H1 (cell line): ENCODE data around the gene RASGRP4. TPM values are rescaled to one million over a fixed set of nuclear protein-coding genes. Genes with fewer than 3 reads are reported as not detected.

Source experiments
- CTCF ChIA-PET: fragments of 300-600 bp; sonication (Branson Sonifier 250); formaldehyde crosslinking; loops from one replicate; lab custom pipeline; 2021; ENCODE audit not compliant: partially characterized antibody; lab: Charles Lee
- POLR2A ChIA-PET: fragments of 300-600 bp; sonication (Branson Sonifier 250); formaldehyde crosslinking; loops from one replicate; lab custom pipeline; 2021; ENCODE audit warnings: inconsistent platforms; ENCODE audit not compliant: partially characterized antibody; lab: Charles Lee
- DNase-seq, 2 experiments: peaks; one replicate each; pipeline versions ENCODE4 v3.0.0 to v3.0.0-alpha.2; 2010 to 2022; ENCODE audit warnings: low spot score in 2 of 2, low read depth in 1 of 2, mixed read lengths in 1 of 2
- FAIRE-seq: peaks from 2 replicates; lab custom pipeline; 2011; peaks lifted over from hg19 to GRCh38; lab: Jason Lieb, UNC
- H2AFZ ChIP-seq: 2 replicates; pipeline ENCODE4 v1.8.1; 2012; ENCODE audit warnings: low read length, inconsistent platforms
- H2AK5ac ChIP-seq: 2 replicates; pipeline ENCODE4 v1.6.1; 2013; ENCODE audit warnings: low read depth, low read length
- H2BK120ac ChIP-seq: replicated peaks from 2 replicates; pipeline ENCODE3; 2013; ENCODE audit warnings: low read depth, low read length, inconsistent platforms
- H2BK12ac ChIP-seq: 2 replicates; pipeline ENCODE4 v1.6.1; 2013; ENCODE audit warnings: low read depth, low read length
- H2BK15ac ChIP-seq: 2 replicates; pipeline ENCODE4 v1.6.1; 2013; ENCODE audit warnings: low read length
- H2BK20ac ChIP-seq: 2 replicates; pipeline ENCODE4 v1.6.1; 2013; ENCODE audit warnings: low read length
- H2BK5ac ChIP-seq: 2 replicates; pipeline ENCODE4 v1.6.1; 2013; ENCODE audit warnings: low read depth, low read length
- H3K14ac ChIP-seq: 2 replicates; pipeline ENCODE4 v1.6.1; 2013; ENCODE audit warnings: inconsistent platforms; ENCODE audit not compliant: insufficient read length
- H3K18ac ChIP-seq: 2 replicates; pipeline ENCODE4 v1.6.1; 2013; ENCODE audit warnings: low read length; ENCODE audit errors: extremely low read depth
- H3K23ac ChIP-seq: 2 replicates; pipeline ENCODE4 v1.6.1; 2013; ENCODE audit warnings: inconsistent platforms; ENCODE audit not compliant: insufficient read length
- H3K23me2 ChIP-seq: 2 replicates; pipeline ENCODE4 v1.6.1; 2013; ENCODE audit warnings: low read depth, low read length
- H3K27ac ChIP-seq: 2 replicates; pipeline ENCODE4 v1.6.1; 2011; ENCODE audit warnings: low read depth, low read length, inconsistent platforms
- H3K27me3 ChIP-seq, 4 experiments: replicated peaks in 1 of 4; 1 replicate in 1 of 4; 2 replicates in 3 of 4; pipeline versions ENCODE4 v1.6.1 to v1.8.1; 2011 to 2013; ENCODE audit warnings: low read length in 3 of 4, mild to moderate bottlenecking in 3 of 4, inconsistent platforms in 2 of 4, mixed read lengths in 2 of 4, moderate library complexity in 1 of 4; ENCODE audit not compliant: control insufficient read depth in 3 of 4, insufficient read depth in 3 of 4; ENCODE audit errors: extremely low read depth in 1 of 4
- H3K36me3 ChIP-seq, 4 experiments: 2 replicates each; pipeline versions ENCODE4 v1.6.1 to v1.8.1; 2011 to 2013; ENCODE audit warnings: mild to moderate bottlenecking in 4 of 4, low read length in 3 of 4, moderate library complexity in 2 of 4, control low read depth in 1 of 4, inconsistent platforms in 1 of 4; ENCODE audit not compliant: insufficient read depth in 4 of 4, control insufficient read depth in 2 of 4
- H3K4ac ChIP-seq: replicated peaks from 2 replicates; pipeline ENCODE3; 2013; ENCODE audit warnings: low read length, low read depth, mixed read lengths, inconsistent platforms; ENCODE audit not compliant: insufficient read length
- H3K4me1 ChIP-seq, 4 experiments: replicated peaks in 1 of 4; 1 replicate in 1 of 4; 2 replicates in 3 of 4; pipeline versions ENCODE4 v1.6.1 to v1.8.1; 2011 to 2013; ENCODE audit warnings: low read length in 3 of 4, inconsistent platforms in 2 of 4, mixed read lengths in 1 of 4; ENCODE audit not compliant: insufficient read depth in 4 of 4, control insufficient read depth in 3 of 4
- H3K4me2 ChIP-seq, 2 experiments: 2 replicates each; pipeline versions ENCODE4 v1.6.1 to v1.8.1; 2011 to 2013; ENCODE audit warnings: low read depth in 2 of 2, low read length in 2 of 2, control low read depth in 1 of 2, inconsistent platforms in 1 of 2, mild to moderate bottlenecking in 1 of 2; ENCODE audit not compliant: insufficient read depth in 1 of 2
- H3K4me3 ChIP-seq, 4 experiments: fragments of 200-600, 300-600 bp in 1 of 4; sonication (generic), shearing (Covaris generic), sonication (Bioruptor Twin) in 1 of 4; 2 replicates each; pipeline versions ENCODE4 v1.5.1 to v1.8.1; 2011 to 2016; ENCODE audit warnings: low read length in 4 of 4, low read depth in 3 of 4, control low read depth in 2 of 4, inconsistent platforms in 2 of 4, mild to moderate bottlenecking in 2 of 4, mixed read lengths in 1 of 4, moderate library complexity in 1 of 4; ENCODE audit not compliant: insufficient read depth in 2 of 4; ENCODE audit errors: extremely low read depth in 1 of 4
- H3K56ac ChIP-seq: replicated peaks from 2 replicates; pipeline ENCODE3; 2013; ENCODE audit warnings: low read depth, mild to moderate bottlenecking, mixed read lengths, low read length, inconsistent platforms; ENCODE audit not compliant: insufficient read length
- H3K79me1 ChIP-seq: 2 replicates; pipeline ENCODE4 v1.6.1; 2013; ENCODE audit warnings: low read depth, low read length, control low read depth
- H3K79me2 ChIP-seq, 2 experiments: 2 replicates each; pipeline versions ENCODE4 v1.6.1 to v1.8.1; 2012 to 2013; ENCODE audit warnings: low read length in 2 of 2, mild to moderate bottlenecking in 2 of 2, inconsistent platforms in 1 of 2; ENCODE audit not compliant: insufficient read depth in 2 of 2, control insufficient read depth in 1 of 2
- H3K9ac ChIP-seq, 4 experiments: replicated peaks in 1 of 4; 1 replicate in 1 of 4; 2 replicates in 3 of 4; pipeline versions ENCODE4 v1.6.1 to v1.8.1; 2011 to 2013; ENCODE audit warnings: low read depth in 3 of 4, low read length in 3 of 4, control low read depth in 2 of 4, mild to moderate bottlenecking in 2 of 4, moderate library complexity in 2 of 4, inconsistent platforms in 1 of 4; ENCODE audit errors: extremely low read depth in 1 of 4
- H3K9me3 ChIP-seq, 2 experiments: 2 replicates each; pipeline versions ENCODE4 v1.6.1 to v1.8.1; 2012 to 2013; ENCODE audit warnings: mild to moderate bottlenecking in 2 of 2, moderate library complexity in 2 of 2, control low read depth in 1 of 2, inconsistent platforms in 1 of 2, low read depth in 1 of 2, low read length in 1 of 2, mixed read lengths in 1 of 2; ENCODE audit not compliant: insufficient read depth in 2 of 2
- H4K20me1 ChIP-seq, 2 experiments: replicated peaks in 1 of 2; 2 replicates each; pipeline versions ENCODE3 to v1.8.1; 2011 to 2013; ENCODE audit warnings: inconsistent platforms in 2 of 2, low read length in 2 of 2, mild to moderate bottlenecking in 1 of 2; ENCODE audit not compliant: insufficient read depth in 2 of 2, control insufficient read depth in 1 of 2
- H4K5ac ChIP-seq: 2 replicates; pipeline ENCODE4 v1.6.1; 2013; ENCODE audit warnings: low read length, low read depth, mixed read lengths, inconsistent platforms; ENCODE audit not compliant: insufficient read length
- H4K8ac ChIP-seq: 2 replicates; pipeline ENCODE4 v1.8.0; 2013; ENCODE audit warnings: mild to moderate bottlenecking, moderate library complexity, low read length, inconsistent platforms; ENCODE audit not compliant: insufficient read depth; ENCODE audit errors: extremely low read depth
- H4K91ac ChIP-seq: replicated peaks from 2 replicates; pipeline ENCODE3; 2013; ENCODE audit warnings: low read length, mixed read lengths, inconsistent platforms; ENCODE audit not compliant: insufficient read length
- ASH2L ChIP-seq: fragments of 200-600, 300-600 bp; sonication (generic); IDR thresholded peaks from one replicate; pipeline ENCODE4 v1.7.1; 2017; ENCODE audit warnings: low read length
- CTCF ChIP-seq, 3 experiments: IDR thresholded peaks; 1 replicate in 2 of 3; 2 replicates in 1 of 3; pipeline versions ENCODE4 v1.5.1 to v1.6.1; 2011; ENCODE audit warnings: low read length in 3 of 3, mild to moderate bottlenecking in 3 of 3, inconsistent platforms in 2 of 3, low read depth in 1 of 3, moderate library complexity in 1 of 3; ENCODE audit not compliant: insufficient read depth in 1 of 3; ENCODE audit errors: control extremely low read depth in 1 of 3
- RAD21 ChIP-seq, 2 experiments: IDR thresholded peaks in 1 of 2; conservative IDR thresholded peaks in 1 of 2; 2 replicates each; pipeline ENCODE4 v1.6.1; 2011; ENCODE audit warnings: low read depth in 2 of 2, low read length in 2 of 2, improper control_type of control experiment in 1 of 2, inconsistent platforms in 1 of 2, mild to moderate bottlenecking in 1 of 2, moderate library complexity in 1 of 2
- RXRA ChIP-seq: IDR thresholded peaks from 2 replicates; pipeline ENCODE4 v1.6.1; 2011; ENCODE audit warnings: low read depth, mild to moderate bottlenecking, low read length, moderate library complexity; ENCODE audit not compliant: insufficient read depth
- SIN3A ChIP-seq, 2 experiments: IDR thresholded peaks in 1 of 2; conservative IDR thresholded peaks in 1 of 2; 2 replicates each; pipeline ENCODE4 v1.6.1; 2011 to 2012; ENCODE audit warnings: low read length in 2 of 2, improper control_type of control experiment in 1 of 2, low read depth in 1 of 2, mild to moderate bottlenecking in 1 of 2
- WGBS, 2 experiments: shearing (Covaris generic) in 1 of 2; methylation state at CpG; one replicate each; pipeline versions ENCODE4 v1.1.6 to v1.1.7; 2013 to 2015; ENCODE audit warnings: low lambda C conversion rate in 2 of 2, mixed read lengths in 2 of 2, inconsistent platforms in 1 of 2, low coverage in 1 of 2, missing lambda C conversion rate in 1 of 2; ENCODE audit not compliant: insufficient replicate concordance in 2 of 2, insufficient coverage in 1 of 2, insufficient read length in 1 of 2; ENCODE audit errors: extremely low coverage in 1 of 2, missing lambda C conversion rate in 1 of 2; 5-methylcytosine and 5-hydroxymethylcytosine counted together
- polyA plus RNA-seq, 7 experiments: library from polyadenylated mRNA; depleted of rRNA in 3 of 7; stranded (reverse) in 5 of 7; unstranded in 2 of 7; fragments of >200 nt in 5 of 7; fragments of 200-250 nt in 2 of 7; gene quantifications; 1 replicate in 5 of 7; 2 replicates in 1 of 7; 4 replicates in 1 of 7; pipeline versions ENCODE4 v1.2.1 to v1.2.3, GENCODE V29; 2011 to 2013; ENCODE audit warnings: missing spikeins in 2 of 7, mixed read lengths in 2 of 7
- total RNA-seq: library from RNA; stranded (reverse); fragmentation: NEBNext Ultra II Directional; extraction: Animal tissue kit (Norgen Biotek cat#: 25700); gene quantifications from 2 replicates; pipeline ENCODE4 v1.2.1, GENCODE V29; 2021

Gene RASGRP4
- total and polyA plus RNA-seq, 2 of the 8 experiments (the other 6 are each of a cell fraction or from before 2014, with no cell fraction given), result 1.9 to 3.1 TPM

- Histone ChIP-seq H3K4ac (no peak overlapping the region), H3K4me2 (no peak overlapping the region), H2BK15ac (no peak overlapping the region), H3K4me1 (peaks cover 0 to 5% (median 3%) of the 10 kb centered on the region in 4 experiments; a peak in 5 of 7 replicates), H2BK120ac (no peak overlapping the region), H3K36me3 (peaks cover 0 to 7% (median 5%) of the 10 kb centered on the region in 4 experiments; a peak in 5 of 8 replicates), H4K5ac (no peak overlapping the region), H3K56ac (no peak overlapping the region), H2AK5ac (no peak overlapping the region), H3K14ac (no peak overlapping the region), H4K91ac (no peak overlapping the region), H3K4me3 (no peak overlapping the region), H4K8ac (peak overlapping the region; percentile 62), H3K79me1 (no peaks in the 10 kb centered on the region), H2BK5ac (no peak overlapping the region), H3K27me3 (no peaks in the 10 kb centered on the region), H2AFZ (no peak overlapping the region), H2BK20ac (no peak overlapping the region), H3K23me2 (no peaks in the 10 kb centered on the region), H3K23ac (no peak overlapping the region), H3K9me3 (no peaks in the 10 kb centered on the region), H3K9ac (no peak overlapping the region), H4K20me1 (peaks cover 0 to 2% of the 10 kb centered on the region in 2 experiments), H3K18ac (peak overlapping the region; percentile 60), H3K27ac (no peak overlapping the region)
- DNase-seq (peak in 1 of 2 experiments; percentile 63), FAIRE-seq (peak; percentile 62)
- POLR2A ChIA-PET, result interaction anchor here (2.6 kb wide), 1 partner anchor 16 kb away, joined by 9 read pairs; the partner anchor contains the start of gene RASGRP4
- WGBS, 2 experiments, result 42% methylated on average over 5 of the region's 7 CpGs; no CpG with 5 or more reads in 1 of the 2 experiments
- TF ChIP-seq RAD21 (IDR thresholded peaks at IDR 0.05 in 1 of 2, conservative IDR thresholded peaks at IDR 0.05 in 1 of 2; ENCODE audit: low read depth in 2 of 2, low read length in 2 of 2) (peak; percentile 63 to 73), SIN3A (conservative IDR thresholded peaks at IDR 0.05 in 1 of 2, IDR thresholded peaks at IDR 0.05 in 1 of 2; ENCODE audit: low read depth in 1 of 2, low read length in 2 of 2) (peak in 1 of 2 experiments; percentile 56; a peak in 1 of 4 replicates), ASH2L (no peak), RXRA (no peak), CTCF (IDR thresholded peaks at IDR 0.05; ENCODE audit: control extremely low read depth in 1 of 3, insufficient read depth in 1 of 3, low read depth in 1 of 3, low read length in 3 of 3) (peak; percentile 67 to 79 (median 73))
- TF ChIP-seq, all 59 proteins: peak for 3
- H2BK12ac ChIP-seq, result no peak overlapping the region
- H3K79me2 ChIP-seq, result peaks cover 0 to under 1% of the 10 kb centered on the region in 2 experiments; a peak in 1 of 4 replicates
- CTCF ChIA-PET, result interaction anchor here (0.7 to 2.9 kb wide), 5 partner anchors 33 to 228 kb away, joined by 3 to 35 read pairs (median 4); partner anchors contain the start of gene FAM98C
These were observed 15.8 kb upstream of the RASGRP4 start for GRCh38 chr19:38441657-38442348.
